GM12878 (cell line): ENCODE measurements around the gene SPTBN1. TPM values are rescaled to one million over a fixed set of nuclear protein-coding genes. Genes with fewer than 3 reads are reported as not detected.

Source experiments
- ATAC-seq: fragments of 200-7000 bp; cut with Tn5 transposase; 3 replicates; pipeline ENCODE4 v1.9.1; 2020; ENCODE audit warnings: mild to moderate bottlenecking, moderate library complexity
- BruUV-seq: library from RNA; stranded (reverse); fragments of 400-500 nt; replicated peaks from 2 replicates; lab custom pipeline; 2021; lab: Mats Ljungman, UMichigan
- CTCF ChIA-PET: fragments of 300-600 bp; sonication (Branson Sonifier 250); formaldehyde crosslinking; extraction: SDS; loops from one replicate; lab custom pipeline; 2021; ENCODE audit warnings: inconsistent platforms; lab: Yijun Ruan, JAX
- POLR2A ChIA-PET: fragments of 350-600 bp; formaldehyde crosslinking; extraction: SDS; loops from one replicate; lab custom pipeline; 2021; ENCODE audit warnings: inconsistent platforms; lab: Charles Lee
- RAD21 ChIA-PET: fragments of 300-600 bp; sonication (Branson Sonifier 250); formaldehyde crosslinking; loops from one replicate; lab custom pipeline; 2023; ENCODE audit warnings: antibody characterized with exemption; ENCODE audit not compliant: unreplicated experiment; lab: Charles Lee
- SMC1A ChIA-PET: fragments of 300-600 bp; sonication (Branson Sonifier 250); formaldehyde crosslinking; loops from one replicate; lab custom pipeline; 2023; ENCODE audit not compliant: unreplicated experiment, uncharacterized antibody; lab: Charles Lee
- DNase-seq: peaks from one replicate; pipeline ENCODE4 v3.0.0-alpha.2; 2011; ENCODE audit warnings: low read depth, low spot score
- FAIRE-seq: peaks from 3 replicates; lab custom pipeline; 2011; peaks lifted over from hg19 to GRCh38; lab: Jason Lieb, UNC
- H2AFZ ChIP-seq: 2 replicates; pipeline ENCODE4 v1.6.0; 2011; ENCODE audit warnings: low read depth, low read length, control low read depth; ENCODE audit not compliant: control insufficient read depth
- H3K27ac ChIP-seq: 2 replicates; pipeline ENCODE4 v1.5.1; 2011; ENCODE audit warnings: control low read depth; ENCODE audit not compliant: control insufficient read depth, insufficient read depth
- H3K27me3 ChIP-seq, 2 experiments: replicated peaks in 1 of 2; 2 replicates each; pipeline versions ENCODE4 v1.6.0 to v1.6.1; 2011; ENCODE audit warnings: low read length in 1 of 2; ENCODE audit not compliant: control insufficient read depth in 2 of 2, insufficient read depth in 2 of 2
- H3K36me3 ChIP-seq, 2 experiments: 2 replicates each; pipeline ENCODE4 v1.5.1; 2011; ENCODE audit warnings: low read length in 1 of 2; ENCODE audit not compliant: control insufficient read depth in 2 of 2, insufficient read depth in 2 of 2
- H3K4me1 ChIP-seq: 2 replicates; pipeline ENCODE4 v1.6.1; 2011; ENCODE audit warnings: mild to moderate bottlenecking, low read length, moderate library complexity, mixed read lengths; ENCODE audit not compliant: control insufficient read depth, insufficient read depth
- H3K4me2 ChIP-seq: 2 replicates; pipeline ENCODE4 v1.6.0; 2011; ENCODE audit warnings: control low read depth; ENCODE audit not compliant: control insufficient read depth, insufficient read depth
- H3K4me3 ChIP-seq: fragments of 200-600 bp; sonication (generic); 2 replicates; pipeline ENCODE4 v1.5.1; 2016
- H3K79me2 ChIP-seq: 2 replicates; pipeline ENCODE4 v1.6.0; 2011; ENCODE audit warnings: low read length; ENCODE audit not compliant: control insufficient read depth, insufficient read depth
- H3K9ac ChIP-seq: 2 replicates; pipeline ENCODE4 v1.8.0; 2011; ENCODE audit warnings: low read length, control low read depth, mixed read lengths; ENCODE audit not compliant: control insufficient read depth, insufficient read depth
- H3K9me3 ChIP-seq: replicated peaks from 3 replicates; pipeline ENCODE4 v1.5.1; 2011; ENCODE audit warnings: mild to moderate bottlenecking, low read length; ENCODE audit not compliant: control insufficient read depth, insufficient read depth
- H4K20me1 ChIP-seq: 2 replicates; pipeline ENCODE4 v1.6.0; 2011; ENCODE audit not compliant: control insufficient read depth, insufficient read depth
- BCL11A ChIP-seq: IDR thresholded peaks from 2 replicates; pipeline ENCODE4 v1.6.1; 2011; ENCODE audit warnings: low read depth, low read length
- BMI1 ChIP-seq: fragments of 450-650 bp; IDR thresholded peaks from 2 replicates; pipeline ENCODE4 v1.6.1; 2016; ENCODE audit warnings: mild to moderate bottlenecking, moderate library complexity, borderline replicate concordance
- DPF2 ChIP-seq: fragments of 450-650 bp; IDR thresholded peaks from 2 replicates; pipeline ENCODE4 v1.6.1; 2017; ENCODE audit warnings: mild to moderate bottlenecking
- EP300 ChIP-seq, 2 experiments: fragments of 150-350 bp in 1 of 2; IDR thresholded peaks; 2 replicates each; pipeline ENCODE4 v1.6.1; 2011 to 2012; ENCODE audit warnings: low read depth in 2 of 2, low read length in 2 of 2, borderline replicate concordance in 1 of 2, improper control_type of control experiment in 1 of 2, inconsistent platforms in 1 of 2; ENCODE audit not compliant: control insufficient read depth in 1 of 2
- IKZF1 ChIP-seq: fragments of 450-650 bp; conservative IDR thresholded peaks from 2 replicates; pipeline ENCODE4 v1.6.1; 2017; ENCODE audit warnings: antibody characterized with exemption, mild to moderate bottlenecking
- IKZF2 ChIP-seq, 2 experiments: fragments of 450-650 bp; IDR thresholded peaks; 2 replicates each; pipeline ENCODE4 v1.6.1; 2017; ENCODE audit warnings: mild to moderate bottlenecking in 2 of 2, moderate library complexity in 2 of 2
- KAT2A ChIP-seq: conservative IDR thresholded peaks from 2 replicates; pipeline ENCODE4 v1.6.1; 2011; ENCODE audit warnings: low read depth, low read length; ENCODE audit not compliant: control insufficient read depth
- MLLT1 ChIP-seq: fragments of 450-650 bp; IDR thresholded peaks from 2 replicates; pipeline ENCODE4 v1.6.1; 2016; ENCODE audit warnings: mild to moderate bottlenecking
- MTA2 ChIP-seq: fragments of 450-650 bp; IDR thresholded peaks from 2 replicates; pipeline ENCODE4 v1.6.1; 2016; ENCODE audit warnings: low read depth, mild to moderate bottlenecking, moderate library complexity
- MXI1 ChIP-seq: fragments of 150-350 bp; IDR thresholded peaks from 2 replicates; pipeline ENCODE4 v1.6.1; 2011; ENCODE audit warnings: low read depth, mild to moderate bottlenecking, inconsistent platforms, low read length, improper control_type of control experiment
- RELB ChIP-seq: fragments of 450-650 bp; IDR thresholded peaks from 2 replicates; pipeline ENCODE4 v1.6.1; 2017; ENCODE audit warnings: low read depth, mild to moderate bottlenecking, moderate library complexity
- RUNX3 ChIP-seq: IDR thresholded peaks from 2 replicates; pipeline ENCODE4 v1.6.1; 2012; ENCODE audit warnings: low read length, inconsistent platforms
- SKIL ChIP-seq: fragments of 450-650 bp; IDR thresholded peaks from 2 replicates; pipeline ENCODE4 v1.6.1; 2017; ENCODE audit warnings: mild to moderate bottlenecking, low read depth, inconsistent platforms; ENCODE audit not compliant: poor library complexity, severe bottlenecking
- TCF12 ChIP-seq: IDR thresholded peaks from 2 replicates; pipeline ENCODE4 v1.6.1; 2011; ENCODE audit warnings: low read depth, mild to moderate bottlenecking, low read length
- ZNF207 ChIP-seq: fragments of 450-650 bp; IDR thresholded peaks from 2 replicates; pipeline ENCODE4 v1.6.1; 2014; ENCODE audit warnings: antibody characterized with exemption, mild to moderate bottlenecking, borderline replicate concordance
- ZNF24 ChIP-seq: fragments of 450-650 bp; IDR thresholded peaks from 2 replicates; pipeline ENCODE4 v1.6.1; 2017; ENCODE audit warnings: antibody characterized with exemption, mild to moderate bottlenecking
- WGBS: methylation state at CpG from one replicate; pipeline ENCODE4 v1.1.6; 2016; ENCODE audit warnings: low lambda C conversion rate; ENCODE audit not compliant: insufficient replicate concordance, insufficient coverage; ENCODE audit errors: missing lambda C conversion rate; 5-methylcytosine and 5-hydroxymethylcytosine counted together
- in situ Hi-C: fragments of 300-500 bp; cut with MboI; formaldehyde crosslinking; loops from 9 replicates; pipeline ENCODE4 v1.14.3; 2018; ENCODE audit warnings: mixed read lengths
- intact Hi-C: fragments of 100-400 bp; cut with micrococcal nuclease; formaldehyde crosslinking; loops from one replicate; pipeline ENCODE4 v1.14.2; 2022; ENCODE audit not compliant: unreplicated experiment
- polyA plus RNA-seq, 11 experiments: library from polyadenylated mRNA; depleted of rRNA in 4 of 11; unstranded in 6 of 11; stranded (reverse) in 5 of 11; fragments of >200 nt; fragmentation: Nextera tagmentation in 4 of 11; fragmentation: Illumina TruSeq in 1 of 11; extraction: Ambion mirVana in 4 of 11; extraction: Trizol in 1 of 11; gene quantifications; 1 replicate in 1 of 11; 2 replicates in 10 of 11; pipeline versions ENCODE4 v1.2.1 to v1.2.3, GENCODE V29; 2011 to 2016; ENCODE audit warnings: inconsistent platforms in 2 of 11, missing spikeins in 2 of 11, low read depth in 1 of 11
- total RNA-seq, 4 experiments: library from RNA; depleted of rRNA in 3 of 4; stranded (reverse); fragments of >200 nt in 3 of 4; fragmentation: Illumina TruSeq in 1 of 4; extraction: Trizol in 1 of 4; gene quantifications; 2 replicates each; pipeline versions ENCODE4 v1.2.1 to v1.2.3, GENCODE V29; 2013 to 2021

The SPTBN1 gene
- total and polyA plus RNA-seq, 10 of the 15 experiments (the other 5 are each of a cell fraction or from before 2014, with no cell fraction given) = 20.6 to 154 (median 76.7) TPM

GRCh38 chr2:54581326-54582039, 125.4 kb downstream of the SPTBN1 start:
- in situ Hi-C loops = no loop called here
- WGBS = 37% methylated on average over 7 of the region's 7 CpGs
- SMC1A ChIA-PET = interaction anchor here (0.6 to 15.8 kb wide), 22 partner anchors 8 to 123 kb away, joined by 3 to 569 read pairs (median 4); no protein-coding TSS in a partner anchor
- Histone ChIP-seq H3K4me3 (peak overlapping the region; percentile 57), H4K20me1 (no peaks in the 10 kb centered on the region), H3K27ac (peak overlapping the region; percentile 95), H3K4me2 (peak overlapping the region; percentile 85), H3K9ac (peak overlapping the region; percentile 70), H3K9me3 (no peaks in the 10 kb centered on the region), H3K36me3 (no peaks in the 10 kb centered on the region; a peak in 3 of 4 replicates), H2AFZ (no peak overlapping the region), H3K27me3 (no peaks in the 10 kb centered on the region), H3K4me1 (peaks cover 68% of the 10 kb centered on the region), H3K79me2 (peaks cover 99% of the 10 kb centered on the region)
- intact Hi-C loops = no loop called here
- ATAC-seq (peak; percentile 27), FAIRE-seq (no peak), DNase-seq (peak; percentile 63)
- TSS peak; percentile 0 for BruUV-seq
- RAD21 ChIA-PET = interaction anchor here (0.9 to 5.9 kb wide), 24 partner anchors 8 to 499 kb away, joined by 3 to 178 read pairs (median 6); no protein-coding TSS in a partner anchor
- CTCF ChIA-PET = interaction anchor here (0.9 to 5.1 kb wide), 10 partner anchors 8 to 123 kb away, joined by 3 to 48 read pairs (median 4); no protein-coding TSS in a partner anchor
- POLR2A ChIA-PET = interaction anchor here (0.6 to 18.4 kb wide), 19 partner anchors 9 to 499 kb away, joined by 3 to 504 read pairs (median 8); no protein-coding TSS in a partner anchor
- TF ChIP-seq BMI1 = no peak
- TF ChIP-seq RELB = 0 out of 2 replicates have a peak, but pooled peaks have one; percentile 54
- TF ChIP-seq EP300 (IDR thresholded peaks at IDR 0.05; ENCODE audit: borderline replicate concordance in 1 of 2, control insufficient read depth in 1 of 2, low read depth in 2 of 2, low read length in 2 of 2) = peak; percentile 26 to 38; a peak in 1 of 4 replicates
- TF ChIP-seq RUNX3 = peak; percentile 76
- TF ChIP-seq KAT2A = no peak
- TF ChIP-seq DPF2 = peak; percentile 88
- peak; percentile 62; the same call in 1 of the 2 replicates for TF ChIP-seq TCF12
- TF ChIP-seq ZNF24 = peak; percentile 63
- TF ChIP-seq IKZF2 (IDR thresholded peaks at IDR 0.05) = peak; percentile 49 to 78; a peak in 2 of 4 replicates
- TF ChIP-seq IKZF1 = peak; percentile 78
- peak; percentile 61 for TF ChIP-seq SKIL
- TF ChIP-seq MLLT1 = peak; percentile 72; the same call in 1 of the 2 replicates
- TF ChIP-seq MTA2 = peak; percentile 99
- peak; percentile 72; the same call in 1 of the 2 replicates for TF ChIP-seq MXI1
- TF ChIP-seq ZNF207 = 0 out of 2 replicates have a peak, but pooled peaks have one; percentile 23
- TF ChIP-seq BCL11A = peak; percentile 84
